NCI-H748 treated with DMSO at 0.1 percent for 48 hours (cell line): ENCODE results near the gene TUT1.
"Not testable (repeated sequence)": the region's sequence is repeated elsewhere in the genome, so short reads cannot be mapped to it uniquely, and the experiment has no call there.

ENCODE experiments used
- DNase-seq: peaks from one replicate; lab custom pipeline; 2025; lab: John Stamatoyannopoulos, UW

Gene TUT1

DNA sequence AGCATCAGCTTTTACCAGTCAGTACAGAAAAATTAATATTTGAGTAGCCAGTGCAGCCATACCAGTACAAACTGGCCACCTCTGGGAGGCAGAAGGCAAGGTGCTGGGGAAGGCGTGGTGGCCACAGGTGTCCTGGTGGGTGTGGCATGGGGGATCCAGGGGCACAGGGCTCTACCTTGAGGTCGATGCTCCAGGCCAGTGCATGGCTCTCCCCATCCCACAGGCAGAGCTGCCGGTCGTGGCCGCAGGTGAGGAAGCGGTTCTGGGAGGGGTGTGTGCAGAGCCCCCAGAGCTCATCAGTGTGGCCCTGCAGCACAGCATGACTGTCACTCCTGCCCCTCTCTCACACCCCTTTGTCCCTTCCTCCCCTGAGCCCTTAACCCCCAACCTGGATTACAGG, 14.1 kb upstream of the TUT1 start:
- no peak for DNase-seq

GRCh38 chr11:62604460-62605120, 13.3 kb upstream of the TUT1 start:
- DNase-seq, result no peak

DNA sequence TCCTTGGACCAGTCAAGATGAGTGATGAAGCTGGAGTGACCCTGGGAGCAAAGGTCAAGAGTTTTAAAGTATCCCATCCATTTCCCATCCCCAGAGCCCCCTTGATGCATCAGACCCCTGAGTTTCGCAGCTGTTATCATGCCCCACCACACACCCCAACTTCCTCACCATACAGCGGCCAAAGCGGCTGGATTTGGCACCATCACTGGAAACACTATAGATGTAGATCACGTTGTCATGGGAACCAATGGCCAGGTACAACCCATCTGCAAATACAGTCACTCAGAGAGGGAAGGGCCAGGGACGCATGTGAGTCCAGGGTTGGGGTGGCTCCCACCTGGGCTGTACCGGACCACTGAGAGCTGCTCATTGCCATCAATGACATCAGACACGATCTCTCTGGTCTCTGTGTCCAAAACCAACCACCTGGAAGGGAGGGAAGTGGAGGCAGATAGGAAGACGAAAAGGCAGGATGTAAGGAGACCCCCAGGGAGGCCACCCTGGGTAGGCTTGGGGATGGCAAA, 12.5 kb upstream of the TUT1 start:
- DNase-seq, result no peak

DNA sequence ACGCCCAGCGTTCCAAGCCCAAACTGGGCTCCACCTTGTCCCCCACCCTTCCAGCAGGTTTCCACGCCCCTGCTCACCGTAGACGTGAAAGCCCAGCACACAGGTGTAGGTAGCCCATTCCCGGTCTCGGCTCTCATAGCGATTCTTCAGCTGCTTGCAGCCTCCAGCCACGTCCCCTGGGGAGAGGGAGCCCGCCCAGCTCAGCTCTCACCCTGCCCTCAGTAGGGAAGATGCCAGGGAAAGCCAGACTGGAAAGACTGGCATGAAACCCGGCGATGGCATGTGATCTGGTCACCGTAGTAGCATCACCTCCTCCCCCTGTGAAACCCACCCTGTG, 11.7 kb upstream of the TUT1 start:
- no peak for DNase-seq

DNA sequence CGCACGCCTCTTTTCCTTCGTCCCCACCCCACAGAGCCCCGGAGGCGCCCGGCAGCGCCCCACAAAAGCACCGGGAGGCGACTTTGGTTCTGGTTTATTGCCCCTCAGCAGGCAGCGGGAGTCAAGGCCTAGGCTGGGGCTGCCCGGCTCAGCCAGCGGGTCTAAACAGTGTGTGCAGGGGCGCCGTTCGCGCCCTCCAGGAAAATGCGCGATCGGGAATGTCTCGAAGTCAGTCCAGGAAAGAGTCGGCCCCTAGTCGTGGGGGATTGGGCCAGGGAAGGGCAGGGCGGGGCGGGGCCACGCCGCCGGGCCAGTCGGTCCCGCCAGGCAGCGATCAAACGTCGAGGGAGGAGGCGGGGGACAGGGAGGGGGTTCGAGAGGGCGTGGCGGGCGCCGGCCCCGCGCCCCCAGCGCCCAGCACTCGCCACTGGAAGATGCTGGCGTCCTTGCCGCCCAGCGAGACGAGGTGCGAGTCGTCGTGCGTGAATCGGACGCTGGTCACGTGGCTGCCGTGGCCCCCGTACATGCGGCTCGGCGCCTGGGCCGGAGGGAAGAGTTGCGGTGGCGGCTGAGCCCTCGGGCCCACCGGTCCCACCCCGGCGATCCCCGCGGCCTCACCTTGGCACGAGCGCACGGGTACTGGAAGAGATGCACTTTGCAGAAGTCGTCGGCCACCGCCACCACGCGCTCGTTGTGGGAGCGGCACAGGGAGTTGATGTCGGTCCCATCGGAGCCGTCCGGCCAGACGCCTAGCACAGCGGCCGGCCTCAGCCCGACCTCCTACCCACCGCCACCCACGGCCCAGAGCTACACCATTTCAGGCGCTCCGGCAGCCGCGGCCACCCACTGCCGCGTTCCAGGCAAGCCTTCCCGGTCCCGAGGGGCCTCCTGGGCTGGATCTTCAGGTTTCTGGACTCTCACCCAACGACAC, 11.1 kb upstream of the TUT1 start:
- peak; percentile 71 for DNase-seq

GRCh38 chr11:62601372-62602140, 10.2 kb upstream of the TUT1 start, which contains the start of gene MTA2:
TSS of gene MTA2 (minus strand) at chr11:62601865. CDS start at chr11:62601450, 415 bp downstream.
- DNase-seq, result peak; percentile 95

DNA sequence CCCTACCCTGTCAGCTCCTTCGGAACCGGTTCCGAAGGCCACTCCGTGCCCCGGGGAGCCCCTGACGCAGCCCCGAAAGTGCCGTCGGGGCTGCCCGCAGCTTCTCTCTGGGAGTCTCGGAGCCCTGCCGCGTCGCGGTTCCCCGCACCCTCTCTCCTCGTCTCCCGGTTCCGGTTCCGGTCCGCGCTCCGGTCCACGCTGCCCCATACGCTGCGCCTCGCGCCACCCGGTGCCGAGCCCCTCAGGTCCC, 9.7 kb upstream of the TUT1 start:
- no peak for DNase-seq

DNA sequence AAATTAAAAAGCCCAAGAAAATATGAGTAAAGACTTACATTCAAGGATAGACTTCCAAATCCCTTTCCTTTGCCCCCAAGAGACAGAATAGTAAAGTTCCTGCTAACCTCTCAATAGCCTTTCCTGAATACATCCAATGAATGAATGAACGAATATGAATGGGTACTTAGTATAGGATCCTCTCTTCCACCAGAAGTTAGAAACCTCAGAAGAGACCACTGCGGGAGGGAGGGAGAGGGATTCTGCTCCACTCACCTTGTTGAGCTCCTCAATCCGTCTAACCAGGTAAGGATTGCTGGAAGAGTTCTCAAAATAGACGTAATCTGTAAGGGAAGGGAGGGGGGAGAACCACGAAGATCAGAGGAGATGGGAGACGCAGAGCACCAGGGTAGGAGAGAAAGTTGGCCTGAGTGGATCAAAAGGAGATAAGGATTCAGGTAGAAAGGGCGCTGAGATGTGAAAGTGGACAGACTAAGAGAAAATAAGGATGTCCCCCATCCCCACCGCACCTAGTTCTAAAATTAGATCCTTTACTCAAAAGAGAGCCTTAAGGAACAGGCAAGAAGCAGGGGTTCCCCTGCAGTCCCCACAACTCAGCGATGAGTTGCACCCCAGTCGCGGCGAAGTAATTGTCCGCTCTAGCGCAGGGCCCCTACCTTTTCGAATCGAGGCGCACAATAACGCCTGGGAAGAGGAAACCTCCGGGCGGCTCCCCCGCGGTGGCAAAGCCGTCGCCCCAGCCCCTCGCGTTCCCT, 9.2 kb upstream of the TUT1 start:
- DNase-seq, result no peak

- DNase-seq, result no peak
Measured at GRCh38 chr11:62599901-62600300, 8.6 kb upstream of the TUT1 start.

DNA sequence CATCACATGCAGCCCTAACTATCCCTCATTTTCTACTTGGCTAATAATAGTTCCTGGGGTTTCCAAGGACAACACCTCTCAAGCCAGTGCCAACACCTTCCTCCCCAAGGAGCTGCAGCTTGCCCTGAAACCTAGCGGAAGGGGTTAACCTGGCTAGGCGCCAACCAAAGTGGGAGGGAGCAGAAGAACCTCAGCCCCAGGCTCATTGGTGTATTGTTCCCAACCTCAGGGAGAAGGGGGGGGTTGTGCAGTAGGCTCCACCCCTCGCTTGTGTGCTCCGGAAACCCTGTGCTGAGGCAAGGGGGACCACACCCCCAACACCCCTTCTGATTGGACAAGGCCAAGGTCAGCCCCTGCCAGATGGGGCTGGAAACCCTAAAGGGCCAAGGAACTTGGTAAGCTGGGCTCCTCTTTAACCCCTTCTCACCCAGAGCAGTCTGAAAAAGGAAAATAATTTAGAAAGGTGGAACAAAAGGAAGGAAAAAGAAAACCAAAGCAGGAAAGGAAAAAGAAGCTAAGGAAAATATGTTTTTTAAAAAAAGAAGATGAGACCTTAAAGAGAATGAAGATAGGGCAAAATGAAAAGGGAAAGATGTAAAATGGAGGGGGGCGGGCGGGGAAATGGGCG, 7.9 kb upstream of the TUT1 start:
- DNase-seq, result peak; percentile 51

DNA sequence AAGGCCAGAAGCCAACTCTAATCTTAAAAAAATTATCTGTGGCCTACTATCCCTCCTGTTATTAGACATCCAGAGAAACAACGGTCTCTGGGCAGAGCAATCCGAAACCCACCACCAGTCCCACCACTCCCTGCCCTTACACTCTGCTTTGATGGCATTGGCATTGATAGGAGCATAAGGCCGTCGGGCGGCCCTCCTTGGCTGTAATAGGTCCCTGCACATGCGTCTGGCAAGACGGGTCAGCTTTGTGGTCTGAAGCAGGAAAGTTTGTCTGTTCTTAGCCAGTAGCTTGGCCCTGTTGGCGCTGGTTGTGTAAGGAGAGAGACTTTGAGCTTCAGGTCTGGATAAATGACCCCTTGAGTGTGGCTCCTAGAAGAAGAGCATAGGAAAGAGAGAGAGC, 3.8 kb upstream of the TUT1 start:
- DNase-seq, result no peak

DNA sequence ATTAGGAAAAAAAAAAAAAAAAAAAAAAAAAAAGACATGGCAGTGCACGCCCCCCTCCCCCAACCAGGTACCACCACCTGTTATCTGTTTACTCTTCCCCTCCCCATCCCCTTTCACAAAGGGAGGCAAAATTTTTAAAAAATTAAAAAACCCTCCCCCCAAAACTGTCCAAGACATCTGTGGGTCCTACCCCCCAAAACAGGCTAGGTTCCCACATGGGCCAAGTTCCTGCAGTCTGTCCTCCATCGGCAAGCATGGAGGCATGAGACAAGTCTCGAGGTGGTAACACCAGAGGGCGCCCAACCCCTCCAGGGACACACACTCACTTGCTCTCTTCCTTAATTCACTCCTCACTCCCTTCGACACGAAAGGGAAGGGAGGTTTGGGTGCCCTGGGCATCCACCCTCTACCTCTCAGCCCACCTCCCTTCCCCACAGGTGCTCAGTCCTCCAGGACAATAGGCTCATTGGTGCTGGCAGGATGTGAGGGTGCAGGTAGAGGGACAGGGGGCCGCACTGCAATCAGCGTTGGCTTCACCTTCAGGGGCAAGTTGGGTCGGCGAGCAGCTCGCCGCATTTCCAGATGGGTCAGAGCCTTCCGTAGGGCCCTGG, 2.2 kb upstream of the TUT1 start:
- peak; percentile 48 for DNase-seq

DNA sequence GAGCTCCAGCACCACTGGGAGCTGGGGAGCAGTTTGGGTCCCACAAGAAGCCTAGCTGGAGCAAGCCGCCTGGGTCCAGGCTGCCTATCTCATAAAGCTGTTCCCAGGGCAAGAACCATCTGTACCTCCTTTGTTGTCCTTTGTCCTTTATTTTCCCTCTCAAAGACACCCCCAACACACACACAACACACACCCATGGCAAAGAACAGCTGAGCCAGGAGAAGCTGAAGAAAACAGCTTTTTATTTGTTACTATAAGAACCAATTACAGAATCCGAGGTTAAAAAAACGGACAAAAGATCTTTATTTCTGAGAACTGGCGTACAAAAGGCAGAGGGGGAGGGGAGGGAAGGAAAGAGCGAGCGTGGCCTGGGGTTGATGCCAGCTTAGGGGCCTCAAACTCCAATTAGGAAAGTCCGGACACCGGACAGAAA, 1.7 kb upstream of the TUT1 start:
- DNase-seq, result no peak

DNA sequence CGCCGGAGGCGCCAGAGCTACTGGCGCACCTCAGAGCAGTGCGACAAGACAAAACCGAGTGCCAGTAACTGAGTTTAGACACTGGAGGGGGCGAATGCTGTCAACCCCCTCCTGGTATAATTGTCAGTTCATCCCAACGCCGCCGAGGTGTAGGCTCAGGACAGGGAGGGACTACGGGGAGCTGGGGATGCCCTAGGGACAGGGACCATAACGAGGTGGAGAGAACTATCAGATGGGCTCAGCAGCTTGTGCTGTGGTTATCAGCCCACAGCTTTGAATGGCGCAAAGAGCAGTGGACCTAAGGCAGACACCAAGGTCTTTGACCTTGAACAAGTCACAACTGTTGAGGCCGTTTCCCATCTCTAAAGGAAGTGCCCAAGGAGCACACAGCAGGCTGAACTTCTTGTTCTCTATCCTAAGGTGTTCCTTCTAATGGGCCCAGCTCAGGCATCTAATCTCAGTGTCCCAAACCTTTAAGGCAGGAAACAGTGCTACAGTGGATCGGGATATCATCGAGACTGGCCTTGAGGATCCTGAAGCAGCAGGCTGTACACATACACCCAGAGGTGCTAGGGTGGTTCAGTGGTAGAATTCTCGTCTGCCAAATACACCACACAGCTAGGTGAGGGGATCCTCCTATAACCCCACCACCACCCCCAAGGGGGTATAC, 958 bp upstream of the TUT1 start:
- DNase-seq, result no peak

DNA sequence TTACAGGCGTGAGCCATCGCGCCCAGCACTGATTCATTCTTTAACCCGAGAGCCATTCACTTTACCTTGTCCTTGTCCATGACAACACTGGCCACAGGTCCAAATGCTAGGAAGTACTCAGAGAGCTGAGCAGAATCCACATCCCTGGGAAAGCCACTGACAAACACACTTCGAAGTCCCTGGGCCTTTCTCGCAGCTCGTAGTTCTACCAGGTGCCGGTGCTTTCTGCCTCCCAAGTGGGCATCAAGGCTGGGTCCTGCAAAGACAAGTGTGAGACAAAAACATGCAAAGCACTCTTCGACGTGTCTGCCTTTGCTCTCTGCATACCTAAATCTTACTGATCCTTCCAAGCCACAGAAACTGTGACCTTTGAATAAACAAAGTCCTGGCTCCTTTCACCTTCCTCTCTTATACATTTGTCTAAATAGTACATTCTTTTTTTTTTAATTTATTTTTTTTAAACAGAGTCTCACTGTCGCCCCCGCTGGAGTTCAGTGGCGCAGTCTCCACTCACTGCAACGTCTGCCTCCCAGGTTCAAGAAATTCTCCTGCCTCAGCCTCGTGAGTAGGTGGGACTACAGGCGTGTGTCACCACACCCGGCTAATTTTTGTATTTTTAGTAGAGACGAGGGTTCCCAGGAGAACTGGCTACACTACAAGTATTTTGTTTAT, 2.2 kb downstream of the TUT1 start:
- no peak for DNase-seq

- not testable (repeated sequence) for DNase-seq
Measured at GRCh38 chr11:62585356-62585755, 6.0 kb downstream of the TUT1 start.

DNA sequence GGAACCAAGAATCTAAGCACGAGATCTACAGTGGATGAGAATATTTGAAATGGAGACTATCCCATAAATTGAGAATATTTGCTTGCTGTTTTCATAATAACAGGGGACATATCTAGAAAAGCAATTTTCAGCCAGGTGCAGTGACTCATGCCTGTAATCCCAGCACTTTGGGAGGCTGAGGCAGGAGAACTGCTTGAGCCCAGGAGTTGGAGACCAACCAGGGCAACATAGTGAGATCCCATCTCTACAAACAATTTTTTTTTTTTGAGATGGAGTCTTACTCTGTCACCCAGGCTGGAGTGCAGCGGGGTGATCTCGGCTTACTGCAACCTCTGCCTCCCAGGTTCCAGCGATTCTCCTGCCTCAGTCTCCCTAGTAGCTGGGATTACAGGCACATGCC, 9.6 kb downstream of the TUT1 start:
- not testable (repeated sequence) for DNase-seq

GRCh38 chr11:62580959-62581715, 10.2 kb downstream of the TUT1 start:
- no peak for DNase-seq

GRCh38 chr11:62579252-62579651, 12.1 kb downstream of the TUT1 start:
- no peak for DNase-seq
